Measurements from ENCODE around the gene MAP7D3.

The MAP7D3 gene

GRCh38 chrX:136207546-136207945 lies 43.7 kb downstream of the MAP7D3 start:
- in situ Hi-C loops (cut with HindIII; ENCODE audit: low sequenced_read_pairs) = loop anchor here (10.0 kb wide), 1 partner anchor 183 kb away; no protein-coding TSS in a partner anchor

GRCh38 chrX:136206916-136207315 lies 44.3 kb downstream of the MAP7D3 start:
- in situ Hi-C loops (cut with HindIII; ENCODE audit: low sequenced_read_pairs) = loop anchor here (10.0 kb wide), 1 partner anchor 182 kb away; no protein-coding TSS in a partner anchor

GRCh38 chrX:136205882-136206380 lies 45.3 kb downstream of the MAP7D3 start:
- in situ Hi-C loops (cut with HindIII; ENCODE audit: low sequenced_read_pairs) = loop anchor here (10.0 kb wide), 1 partner anchor 181 kb away; no protein-coding TSS in a partner anchor

- in situ Hi-C loops (cut with HindIII; ENCODE audit: low sequenced_read_pairs) = loop anchor here (10.0 kb wide), 1 partner anchor 180 kb away; no protein-coding TSS in a partner anchor
Measured at GRCh38 chrX:136204571-136204970, 46.6 kb downstream of the MAP7D3 start.

GRCh38 chrX:136203951-136204350 lies 47.2 kb downstream of the MAP7D3 start:
- in situ Hi-C loops (cut with HindIII; ENCODE audit: low sequenced_read_pairs) = loop anchor here (10.0 kb wide), 1 partner anchor 179 kb away; no protein-coding TSS in a partner anchor

GRCh38 chrX:136203438-136203837 lies 47.8 kb downstream of the MAP7D3 start:
- in situ Hi-C loops (cut with HindIII; ENCODE audit: low sequenced_read_pairs) = loop anchor here (10.0 kb wide), 1 partner anchor 179 kb away; no protein-coding TSS in a partner anchor

GRCh38 chrX:136202889-136203288 lies 48.3 kb downstream of the MAP7D3 start:
- in situ Hi-C loops (cut with HindIII; ENCODE audit: low sequenced_read_pairs) = loop anchor here (10.0 kb wide), 1 partner anchor 178 kb away; no protein-coding TSS in a partner anchor

- in situ Hi-C loops (cut with HindIII; ENCODE audit: low sequenced_read_pairs) = loop anchor here (10.0 kb wide), 1 partner anchor 177 kb away; no protein-coding TSS in a partner anchor
Measured at GRCh38 chrX:136201601-136202000, 49.6 kb downstream of the MAP7D3 start.

GRCh38 chrX:136200466-136200865 lies 50.7 kb downstream of the MAP7D3 start:
- in situ Hi-C loops (cut with HindIII; ENCODE audit: low sequenced_read_pairs) = loop anchor here (10.0 kb wide), 1 partner anchor 176 kb away; no protein-coding TSS in a partner anchor

GRCh38 chrX:136199365-136199764 lies 51.8 kb downstream of the MAP7D3 start:
- in situ Hi-C loops (cut with HindIII; ENCODE audit: low sequenced_read_pairs) = no loop called here

GRCh38 chrX:136198678-136199243 lies 52.4 kb downstream of the MAP7D3 start:
- in situ Hi-C loops (cut with HindIII; ENCODE audit: low sequenced_read_pairs) = no loop called here

- in situ Hi-C loops (cut with HindIII; ENCODE audit: low sequenced_read_pairs) = no loop called here
Measured at GRCh38 chrX:136198010-136198409, 53.2 kb downstream of the MAP7D3 start.

- in situ Hi-C loops (cut with HindIII; ENCODE audit: low sequenced_read_pairs) = no loop called here
Measured at GRCh38 chrX:136196691-136197155, 54.5 kb downstream of the MAP7D3 start.

GRCh38 chrX:136195247-136195646 lies 56.0 kb downstream of the MAP7D3 start:
- in situ Hi-C loops (cut with HindIII; ENCODE audit: low sequenced_read_pairs) = no loop called here

GRCh38 chrX:136194536-136194935 lies 56.7 kb downstream of the MAP7D3 start:
- in situ Hi-C loops (cut with HindIII; ENCODE audit: low sequenced_read_pairs) = no loop called here

GRCh38 chrX:136193771-136194170 lies 57.4 kb downstream of the MAP7D3 start:
- in situ Hi-C loops (cut with HindIII; ENCODE audit: low sequenced_read_pairs) = no loop called here

GRCh38 chrX:136192839-136193414 lies 58.3 kb downstream of the MAP7D3 start:
- in situ Hi-C loops (cut with HindIII; ENCODE audit: low sequenced_read_pairs) = no loop called here

- in situ Hi-C loops (cut with HindIII; ENCODE audit: low sequenced_read_pairs) = no loop called here
Measured at GRCh38 chrX:136192135-136192534, 59.1 kb downstream of the MAP7D3 start.

- in situ Hi-C loops (cut with HindIII; ENCODE audit: low sequenced_read_pairs) = no loop called here
Measured at GRCh38 chrX:136191171-136191570, 60.0 kb downstream of the MAP7D3 start.

- in situ Hi-C loops (cut with HindIII; ENCODE audit: low sequenced_read_pairs) = no loop called here
Measured at GRCh38 chrX:136190038-136190713, 61.0 kb downstream of the MAP7D3 start.

GRCh38 chrX:136189222-136189621 lies 62.0 kb downstream of the MAP7D3 start:
- in situ Hi-C loops (cut with HindIII; ENCODE audit: low sequenced_read_pairs) = no loop called here

Measured in endothelial cell of hepatic sinusoid (primary cell).